GM21723 (cell line): ENCODE results near the gene RAP1GAP.

Experiments
- ATAC-seq: cut with Tn5 transposase; IDR thresholded peaks from one replicate; pipeline ENCODE4 v1.9.1; 2021; ENCODE audit warnings: mild to moderate bottlenecking, moderate library complexity; ENCODE audit not compliant: unreplicated experiment

RAP1GAP gene

DNA sequence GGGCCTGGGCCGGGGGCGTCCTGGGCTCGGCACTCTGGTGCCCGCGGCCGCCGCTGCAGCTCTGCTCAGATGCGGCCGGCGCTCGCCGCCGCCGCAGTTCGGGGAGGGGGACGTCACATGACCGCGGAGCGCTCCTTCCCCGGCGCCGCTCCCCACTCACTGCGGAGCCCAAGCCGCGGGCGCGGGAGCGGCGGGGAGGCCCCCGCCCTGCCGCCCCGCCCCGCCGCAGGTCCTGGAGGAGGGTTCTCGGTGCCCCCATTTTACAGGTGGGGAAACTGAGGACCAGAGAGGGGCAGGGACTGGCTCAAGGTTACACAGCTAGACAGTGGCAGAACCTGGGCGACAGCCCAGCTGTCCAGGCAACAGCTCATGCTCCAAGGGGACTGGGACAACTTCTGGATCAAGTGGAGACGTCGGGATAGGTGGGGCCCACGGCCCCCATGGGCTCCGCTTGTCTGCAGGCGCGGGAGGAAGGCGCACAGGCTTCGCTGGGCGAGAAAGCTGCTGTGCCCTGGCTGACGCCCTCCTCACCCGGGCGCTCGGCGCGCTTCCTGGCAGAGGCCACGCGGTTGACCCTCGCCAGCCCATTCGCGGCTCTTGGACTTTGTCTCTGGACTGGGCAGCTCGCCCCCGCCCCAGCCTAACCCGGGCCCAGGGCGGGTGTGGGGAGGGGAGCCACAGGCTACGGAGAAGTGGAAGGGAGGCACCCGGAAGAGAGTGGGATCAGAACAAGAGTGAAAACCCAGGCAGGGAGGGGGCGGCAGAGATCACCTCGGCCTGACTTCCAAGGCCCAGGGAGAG is at the start of gene RAP1GAP:
TSS of gene RAP1GAP (minus strand) at position 100 of the 801 bp plus-strand sequence. CDS start 49,325 bp downstream, outside the sequence.
- ATAC-seq, result no peak

DNA sequence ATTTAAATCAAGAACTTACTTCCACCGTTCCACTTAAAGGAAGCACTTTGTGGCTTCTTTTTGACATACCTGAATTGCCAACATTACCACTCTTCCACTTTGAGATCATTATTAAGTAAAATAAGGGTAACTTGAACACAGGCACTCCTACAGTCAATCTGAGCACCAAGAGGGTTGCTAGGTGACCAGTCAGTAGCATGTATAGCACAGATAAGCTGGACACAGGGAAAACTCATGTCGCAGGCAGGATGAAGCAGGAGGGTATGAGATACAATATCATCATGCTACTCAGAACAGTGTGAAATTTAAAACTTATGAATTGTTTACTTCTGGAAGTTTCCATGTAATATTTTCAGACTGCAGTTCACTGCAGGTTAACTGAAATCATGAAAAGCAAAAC is 47.0 kb upstream of the RAP1GAP start:
- ATAC-seq, result no peak

DNA sequence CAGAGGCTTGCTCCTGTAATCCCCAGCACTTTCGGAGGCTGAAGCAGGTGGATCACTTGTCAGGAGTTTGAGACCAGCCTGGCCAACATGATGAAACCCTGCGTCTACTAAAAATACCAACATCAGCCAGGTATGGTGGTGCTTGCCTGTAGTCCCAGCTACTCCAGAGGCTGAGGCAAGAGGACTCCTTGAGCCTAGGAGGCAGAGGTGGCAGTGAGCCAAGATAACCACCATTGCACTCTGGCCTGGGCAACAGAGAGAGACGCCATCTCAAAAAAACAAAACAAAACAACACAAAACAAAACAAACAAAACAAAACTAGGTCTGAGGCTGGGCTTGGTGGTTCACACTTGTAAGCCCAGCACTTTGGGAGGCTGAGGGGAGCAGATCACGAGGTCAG is 38.7 kb upstream of the RAP1GAP start:
- no peak for ATAC-seq

DNA sequence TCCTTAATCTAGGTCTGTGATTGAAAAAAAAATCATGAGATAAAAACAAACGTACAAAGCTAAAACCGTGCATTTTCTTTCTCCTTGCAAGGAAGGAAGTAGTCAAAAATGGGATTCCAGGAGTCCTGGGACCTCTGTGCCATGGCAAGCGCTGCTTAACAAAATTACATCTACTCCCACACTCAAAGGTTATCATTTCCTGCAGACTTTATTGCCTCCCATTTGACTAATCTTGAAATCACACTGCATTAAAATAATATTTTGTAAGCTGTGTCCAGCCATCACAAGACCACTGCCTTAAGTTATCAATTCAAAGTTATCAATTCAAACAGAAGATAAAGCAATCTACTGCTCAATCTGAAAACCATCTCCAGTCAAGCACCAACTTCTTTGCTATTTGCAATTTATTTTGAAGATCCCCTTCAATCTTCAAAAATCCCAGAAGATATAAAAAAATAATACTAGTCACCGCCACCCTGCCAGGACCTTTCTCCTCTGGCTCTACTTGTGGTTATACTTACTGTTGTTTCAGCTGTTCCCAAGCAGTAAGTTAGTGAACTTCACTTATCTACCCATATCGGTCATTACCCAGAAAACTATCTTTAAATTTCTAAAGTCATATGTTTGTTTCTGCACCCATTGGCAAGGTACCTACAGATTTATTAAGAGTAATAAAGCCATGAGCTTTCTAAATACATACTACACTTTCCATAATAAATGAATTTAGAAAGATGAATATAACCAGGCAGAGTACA is 38.1 kb upstream of the RAP1GAP start:
- ATAC-seq, result no peak

DNA sequence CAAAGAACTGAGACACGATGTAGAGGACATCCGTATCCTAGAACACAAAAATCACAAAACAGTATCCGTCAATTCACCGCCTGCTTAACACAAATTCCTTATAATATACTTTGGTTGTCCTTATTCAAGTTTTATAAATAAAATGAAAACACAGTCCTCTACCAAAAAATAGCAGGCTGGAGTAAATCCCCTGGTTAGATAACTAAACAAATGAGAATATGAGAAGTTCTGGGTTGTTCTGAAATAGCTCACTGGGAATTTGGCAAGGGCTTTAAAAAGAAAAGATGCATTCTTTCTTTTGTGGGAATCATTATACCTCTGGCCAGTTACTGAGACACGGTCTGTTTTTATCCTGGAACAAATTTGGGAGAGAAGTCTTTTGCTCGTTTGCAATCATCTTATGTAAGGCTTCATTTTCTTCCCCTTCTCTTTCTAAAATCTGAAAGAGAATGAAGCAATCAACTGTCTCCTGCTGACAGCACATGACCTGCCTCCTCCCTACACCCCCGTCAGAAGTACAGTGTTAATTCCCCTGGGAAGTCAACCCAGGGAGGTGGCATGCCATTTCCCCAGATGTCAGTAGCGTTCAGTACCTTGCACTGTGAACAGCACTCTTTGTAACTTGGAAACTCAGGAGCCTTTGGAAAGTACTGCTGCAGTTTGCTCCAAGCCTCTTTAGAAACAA is 37.1 kb upstream of the RAP1GAP start:
- ATAC-seq, result no peak

DNA sequence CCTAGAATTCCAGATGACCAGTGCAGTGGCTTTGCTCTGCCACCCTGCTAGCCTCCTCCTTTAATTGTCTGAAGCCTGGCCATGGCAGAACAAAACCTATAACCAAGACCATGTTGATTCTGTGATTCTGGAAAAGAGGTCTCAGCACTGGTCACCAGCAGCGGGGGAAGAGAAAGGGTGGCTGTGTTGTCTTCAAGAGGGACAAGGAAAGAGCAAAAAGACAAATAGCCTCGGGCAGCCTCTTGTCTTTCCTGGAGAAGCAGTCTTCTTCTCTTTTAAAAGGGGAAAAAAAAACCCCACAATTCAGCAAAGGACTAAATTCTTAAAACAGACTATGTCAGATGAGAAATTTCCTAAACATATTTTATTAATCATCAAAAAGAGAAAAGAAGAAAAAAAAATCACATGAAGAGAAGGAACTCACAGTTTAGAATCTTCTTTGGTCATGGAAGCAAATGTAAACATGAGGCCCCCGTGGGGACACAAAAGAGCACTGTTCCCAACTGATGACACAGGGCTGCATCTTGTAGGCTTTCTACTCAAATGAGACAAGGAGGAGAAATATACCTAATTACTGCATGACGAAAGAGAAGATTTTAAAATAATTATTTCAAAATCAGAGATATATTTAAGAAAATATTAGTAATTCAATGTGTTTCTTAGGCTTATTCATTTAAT is 36.3 kb upstream of the RAP1GAP start:
- no peak for ATAC-seq

DNA sequence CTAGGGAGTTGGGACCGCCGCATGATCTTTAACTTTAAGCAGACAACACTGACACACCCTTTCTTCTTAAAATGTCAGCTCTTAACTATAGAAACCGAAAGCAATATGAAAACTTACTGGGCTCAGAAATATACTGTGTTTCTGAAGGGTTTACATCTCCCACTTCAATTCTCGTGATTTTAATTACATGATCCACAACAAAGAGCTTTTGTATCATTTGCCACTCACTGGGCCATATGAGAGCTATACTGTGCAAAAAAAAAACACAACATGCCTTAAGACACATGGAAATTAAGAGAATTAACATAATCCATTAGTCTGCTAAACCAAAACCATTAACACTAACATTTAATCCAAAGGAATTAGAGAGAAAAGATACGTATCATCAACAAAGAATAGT is 35.0 kb upstream of the RAP1GAP start:
- no peak for ATAC-seq

DNA sequence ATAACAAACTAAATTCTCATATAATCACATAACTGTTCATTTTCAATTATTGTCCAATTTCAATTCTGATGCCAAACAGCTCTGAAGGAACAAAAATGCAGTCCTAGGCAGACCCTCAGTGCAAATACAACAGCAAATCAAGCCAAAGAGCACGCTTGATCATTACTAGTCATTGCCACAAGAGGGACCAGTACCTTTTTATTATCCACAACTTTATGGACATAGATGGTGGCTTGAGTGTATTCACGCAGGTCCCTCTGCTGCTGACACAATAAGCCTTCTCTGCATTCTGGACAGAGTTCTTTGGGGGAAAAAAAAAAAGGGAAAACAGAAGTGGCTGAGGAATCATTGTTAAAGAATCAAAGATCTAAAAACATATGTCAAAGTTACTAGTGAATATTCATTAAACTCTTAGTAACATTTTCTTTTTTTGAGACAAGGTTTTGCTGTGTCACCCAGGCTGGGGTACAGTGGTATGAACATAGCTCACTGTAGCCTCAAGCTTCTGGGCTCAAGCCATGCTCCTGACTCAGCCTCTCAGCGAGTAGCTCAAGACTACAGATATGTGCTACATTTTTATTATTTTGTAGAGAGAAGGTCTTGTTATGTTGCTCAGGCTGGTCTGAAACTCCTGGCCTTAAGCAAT is 34.3 kb upstream of the RAP1GAP start:
- ATAC-seq, result no peak

DNA sequence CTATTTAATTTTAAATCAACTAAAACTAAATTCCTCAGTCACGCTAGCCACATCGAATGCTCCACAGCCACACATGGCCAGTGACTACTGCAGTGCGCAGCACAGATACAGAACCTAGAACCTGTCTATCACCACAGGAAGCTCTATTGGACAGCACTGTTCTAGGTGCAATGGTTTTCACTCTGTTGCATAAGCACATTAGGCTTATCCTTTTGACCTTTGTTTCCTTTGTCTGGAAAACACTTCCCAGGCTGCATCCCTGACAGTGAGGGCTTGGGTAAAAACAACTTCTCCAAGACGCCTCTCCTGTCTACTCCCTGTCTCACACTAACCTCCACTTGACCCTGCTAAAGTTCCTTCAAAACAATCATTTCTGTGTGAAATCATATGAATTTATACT is 33.6 kb upstream of the RAP1GAP start:
- no peak for ATAC-seq

DNA sequence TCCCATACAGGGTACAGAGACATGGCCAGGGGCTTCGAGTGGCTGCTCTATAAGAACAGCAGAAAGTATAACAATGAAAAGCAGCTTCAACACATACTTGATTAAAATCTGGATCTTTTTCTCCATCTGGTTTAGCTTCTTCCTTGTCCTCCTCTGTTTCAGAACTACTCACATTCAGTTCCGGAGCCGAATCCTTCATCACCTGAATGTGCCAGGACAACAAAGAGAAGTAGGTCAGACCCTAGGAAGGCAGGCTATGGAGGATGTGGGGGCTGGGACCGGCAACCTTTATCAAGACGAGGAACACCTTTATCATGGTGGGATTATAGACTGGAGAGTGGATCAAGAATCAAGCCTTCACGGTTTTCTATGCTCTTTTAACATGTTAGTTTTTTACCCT is 32.2 kb upstream of the RAP1GAP start:
- ATAC-seq, result no peak

DNA sequence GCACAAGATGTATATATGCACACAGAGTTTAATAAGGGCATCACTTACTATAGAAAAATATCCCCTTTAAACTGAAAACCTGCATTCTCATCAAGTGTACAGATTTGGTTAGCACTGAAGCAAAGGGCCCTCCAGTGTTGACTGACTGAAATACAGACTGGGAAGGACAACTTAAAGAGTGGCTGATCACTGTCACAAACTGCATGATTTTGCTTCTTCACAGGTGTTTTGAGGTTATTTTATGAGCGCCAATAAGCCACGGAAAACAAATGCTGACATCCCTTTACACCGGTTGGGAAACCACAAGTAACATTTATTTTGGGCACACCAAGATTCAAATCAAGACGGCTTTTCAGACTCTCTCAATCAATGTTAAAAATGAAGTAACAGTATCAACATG is 30.9 kb upstream of the RAP1GAP start:
- ATAC-seq, result no peak

DNA sequence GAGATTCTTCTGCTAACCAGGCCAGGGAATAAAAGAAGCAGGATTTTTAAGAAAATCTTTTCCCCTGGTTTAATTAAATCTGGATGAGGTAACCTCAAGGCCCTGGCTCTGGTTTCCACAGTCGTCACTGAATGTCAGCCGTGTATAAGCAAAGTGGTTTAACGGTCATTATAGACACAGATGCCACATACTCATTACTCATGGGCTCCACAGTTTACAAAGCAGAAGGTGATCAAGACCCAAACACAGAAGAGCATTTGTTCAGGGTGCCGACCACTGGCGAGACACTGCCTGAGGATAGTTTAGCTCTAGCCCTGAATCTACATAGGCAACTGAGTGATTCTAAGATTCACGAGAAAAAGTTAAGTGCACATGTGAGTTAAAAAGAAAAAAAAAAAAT is 27.8 kb upstream of the RAP1GAP start:
- ATAC-seq, result no peak

DNA sequence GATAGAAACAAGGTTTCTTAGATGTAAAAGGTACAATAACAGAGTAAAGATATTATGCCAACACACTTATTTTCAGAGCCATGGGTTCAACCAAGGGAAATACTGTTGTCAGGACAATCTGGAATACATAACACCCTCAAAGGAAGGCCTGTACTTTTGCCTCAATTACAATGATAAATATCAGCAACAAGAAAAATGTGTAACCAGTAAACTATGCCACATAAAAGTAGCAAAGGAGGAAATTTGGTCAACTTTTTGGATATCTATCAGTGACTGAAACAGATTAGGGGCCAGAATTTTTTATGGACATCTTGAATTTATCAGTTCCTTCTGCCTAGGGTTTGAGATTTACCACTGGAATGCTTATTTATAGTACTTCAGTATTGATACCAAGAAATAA is 24.6 kb upstream of the RAP1GAP start:
- ATAC-seq, result no peak

DNA sequence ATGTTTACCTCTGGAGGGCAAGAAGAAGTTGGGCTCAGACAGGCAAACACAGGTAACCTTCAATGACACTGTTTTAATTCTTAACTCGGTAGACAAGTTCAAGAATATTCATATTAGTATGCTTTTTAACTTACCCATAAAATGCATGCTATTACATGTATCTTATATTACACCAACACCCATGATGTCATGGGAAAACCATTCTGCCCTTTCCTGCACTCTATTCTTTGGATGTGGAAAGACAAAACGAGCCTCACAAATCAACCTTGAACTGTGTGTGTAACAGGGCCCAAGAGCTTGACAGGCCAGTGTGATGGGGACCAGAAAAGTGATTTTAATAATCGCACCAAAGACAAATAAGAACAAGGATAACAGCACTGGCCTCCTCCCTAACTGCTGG is 22.6 kb upstream of the RAP1GAP start:
- ATAC-seq, result no peak

DNA sequence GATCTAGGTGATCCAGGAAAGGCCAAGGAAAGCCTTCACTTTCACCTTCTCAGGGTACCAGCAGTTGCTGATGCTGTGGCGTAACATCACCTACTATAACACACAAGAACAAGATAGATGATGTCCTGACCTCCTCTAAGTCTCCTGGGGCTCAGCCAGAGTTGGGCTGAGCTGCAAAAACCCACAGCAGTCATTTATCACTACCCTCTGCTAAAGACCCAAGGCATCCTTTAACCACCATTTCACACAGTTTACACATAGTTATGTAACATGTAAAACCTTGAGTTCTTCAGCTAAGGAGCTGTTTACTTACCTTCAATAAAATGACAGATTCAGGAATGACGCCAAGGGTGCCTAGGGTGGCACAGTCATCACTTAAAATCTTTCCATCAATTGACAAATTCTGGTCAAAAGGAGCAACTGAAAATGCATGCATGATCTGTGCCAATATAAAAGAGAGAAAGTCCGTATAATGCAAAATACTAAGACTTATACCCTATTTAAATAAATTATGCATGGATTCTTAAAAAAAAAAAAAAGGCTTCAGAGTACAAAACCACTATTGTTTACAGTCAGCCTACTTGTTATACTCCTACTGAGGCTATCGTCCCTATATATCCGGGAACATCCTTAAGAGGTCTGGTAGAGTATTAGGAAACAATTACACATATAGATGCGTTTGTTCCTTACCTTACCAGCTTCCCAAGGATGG is 20.7 kb upstream of the RAP1GAP start:
- ATAC-seq, result no peak

DNA sequence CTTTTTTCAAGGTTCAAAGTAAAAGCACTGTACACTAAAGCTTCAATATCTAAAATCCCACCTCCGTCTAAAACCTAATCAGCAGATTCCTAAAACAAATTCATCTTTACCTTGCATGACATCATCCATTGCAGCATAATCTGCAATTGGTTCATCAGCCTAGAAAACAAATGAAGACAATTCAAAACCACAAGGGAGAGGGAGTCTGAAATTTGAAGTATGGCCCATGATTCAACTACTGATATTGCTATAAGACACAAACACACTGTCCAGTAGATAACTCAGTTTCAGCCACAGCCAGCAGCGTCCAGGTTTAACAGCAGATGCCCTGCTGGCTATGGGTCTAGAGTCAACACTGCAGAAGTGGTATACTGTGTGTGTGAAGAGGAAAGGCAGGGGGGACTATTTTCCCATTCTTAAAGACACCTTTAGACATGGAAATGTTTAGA is 17.9 kb upstream of the RAP1GAP start:
- no peak for ATAC-seq

DNA sequence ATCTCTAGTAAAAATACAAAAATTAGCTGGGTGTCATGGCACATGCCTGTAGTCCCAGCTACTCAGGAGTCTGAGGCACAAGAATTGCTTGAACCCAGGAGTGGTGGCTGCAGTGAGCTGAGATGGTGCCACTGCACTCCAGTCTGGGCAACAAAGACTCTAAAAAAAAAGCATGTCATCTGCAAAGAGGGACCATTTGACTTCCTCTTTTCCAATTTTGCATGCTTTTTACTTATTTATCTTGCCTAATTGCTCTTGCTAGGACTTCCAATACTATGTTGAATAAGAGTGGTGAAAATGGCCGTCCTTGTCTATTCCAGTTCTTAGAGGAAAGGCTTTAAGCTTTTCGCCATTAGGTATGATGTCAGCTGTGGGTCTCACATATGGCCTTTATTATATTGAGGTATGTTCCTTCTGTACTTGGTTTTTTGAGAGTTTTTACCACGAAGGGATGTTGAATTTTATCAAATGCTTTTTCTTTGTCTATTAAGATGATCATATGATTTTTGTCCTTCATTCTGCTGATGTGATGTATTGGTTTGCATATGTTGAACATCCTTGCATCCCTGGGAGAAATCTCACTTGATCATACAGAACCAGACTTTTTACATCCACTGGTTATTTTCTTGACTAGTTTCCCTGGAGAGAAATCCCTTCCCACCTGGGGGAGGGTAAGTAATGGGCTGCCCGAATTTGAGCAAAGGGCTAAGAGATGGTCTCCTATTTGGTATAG is 17.0 kb upstream of the RAP1GAP start:
- ATAC-seq, result no peak

DNA sequence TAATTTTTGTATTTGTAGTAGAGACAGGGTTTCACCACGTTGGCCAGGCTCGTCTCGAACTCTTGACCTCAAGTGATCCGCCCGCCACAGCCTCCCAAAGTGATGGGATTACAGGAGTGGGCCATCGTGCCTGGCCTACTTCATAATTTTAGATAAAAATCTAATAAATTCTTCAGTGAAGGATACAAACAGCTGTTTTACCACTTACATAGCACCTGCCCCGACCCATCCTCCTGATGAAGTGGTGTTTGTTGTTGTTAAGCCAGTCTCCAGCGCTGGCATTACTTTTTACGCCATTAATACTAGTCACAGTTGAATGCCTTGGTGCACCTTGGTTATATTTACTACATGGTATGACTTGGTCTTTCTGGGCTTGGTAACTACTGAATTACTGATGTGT is 12.3 kb upstream of the RAP1GAP start:
- ATAC-seq, result no peak

DNA sequence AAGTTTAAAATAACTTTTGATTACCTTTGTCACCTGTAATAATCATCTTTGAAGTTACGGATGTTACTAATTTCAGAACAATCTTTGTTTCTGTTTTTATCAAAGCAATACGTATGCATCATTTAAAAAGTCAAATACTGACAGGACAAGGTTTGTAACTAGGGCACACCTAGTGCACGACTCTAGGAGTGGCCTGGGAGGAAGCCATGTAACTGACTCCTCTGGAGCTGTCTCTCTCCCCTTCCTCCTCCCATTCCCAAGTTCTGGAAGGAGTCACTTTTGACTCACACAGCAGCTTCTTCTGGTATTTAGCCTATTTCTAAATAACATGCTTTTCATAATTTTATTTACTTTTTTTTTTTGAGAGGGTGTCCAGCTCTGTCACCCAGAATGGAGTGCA is 11.8 kb upstream of the RAP1GAP start:
- no peak for ATAC-seq
